Epithelial cell of proximal tubule (primary cell): Measurements from ENCODE around the gene LDB2. TPM values are rescaled to one million over a fixed set of nuclear protein-coding genes. Genes with fewer than 3 reads are reported as not detected.

ENCODE experiments used
- DNase-seq: peaks from one replicate; pipeline ENCODE4 v3.0.0-alpha.2; 2011; ENCODE audit warnings: low read depth
- H3K4me3 ChIP-seq: 2 replicates; pipeline ENCODE4 v1.5.1; 2011; ENCODE audit warnings: low read depth, mild to moderate bottlenecking, low read length
- CTCF ChIP-seq: conservative IDR thresholded peaks from 2 replicates; pipeline ENCODE4 v1.5.1; 2012; ENCODE audit warnings: low read depth, mild to moderate bottlenecking, low read length
- total RNA-seq: library from RNA; depleted of rRNA; stranded (reverse); fragments of >200 nt; gene quantifications from 2 replicates; pipeline ENCODE4 v1.2.3, GENCODE V29; 2015

LDB2 gene
- total RNA-seq, 1 donor from 2014 or later = 0.75 TPM

- TF ChIP-seq CTCF = no peak
These were observed 74.1 kb downstream of the LDB2 start for GRCh38 chr4:16824278-16824806.

GRCh38 chr4:16820329-16820728, 78.1 kb downstream of the LDB2 start:
- no peak for TF ChIP-seq CTCF

More at GRCh38 chr4:16824278-16824806, 74.1 kb downstream of the LDB2 start:
- DNase-seq = no peak
- H3K4me3 ChIP-seq = no peak overlapping the region

GRCh38 chr4:16819652-16820051, 78.8 kb downstream of the LDB2 start:
- H3K4me3 ChIP-seq = no peak overlapping the region
- no peak for TF ChIP-seq CTCF
- no peak for DNase-seq

More at GRCh38 chr4:16820329-16820728, 78.1 kb downstream of the LDB2 start:
- no peak overlapping the region for H3K4me3 ChIP-seq
- no peak for DNase-seq

- TF ChIP-seq CTCF = no peak
- H3K4me3 ChIP-seq = no peak overlapping the region
- DNase-seq = no peak
These were observed 80.4 kb downstream of the LDB2 start for GRCh38 chr4:16818005-16818404.

- no peak for TF ChIP-seq CTCF
- no peak overlapping the region for H3K4me3 ChIP-seq
- DNase-seq = no peak
These were observed 81.2 kb downstream of the LDB2 start for GRCh38 chr4:16817286-16817685.

GRCh38 chr4:16814361-16814760, 84.1 kb downstream of the LDB2 start:
- no peak for TF ChIP-seq CTCF
- DNase-seq = no peak
- H3K4me3 ChIP-seq = no peak overlapping the region

- no peak for TF ChIP-seq CTCF
- no peak for DNase-seq
- H3K4me3 ChIP-seq = no peak overlapping the region
These were observed 86.4 kb downstream of the LDB2 start for GRCh38 chr4:16812041-16812440.
